A673 (cell line): ENCODE data around the gene WSB2.

Source experiments
- CTCF ChIP-seq: fragments of 300-800, 200-600 bp; sonication (generic); conservative IDR thresholded peaks from 2 replicates; pipeline ENCODE4 v1.5.1; 2017; ENCODE audit warnings: low read depth, mild to moderate bottlenecking, antibody characterized with exemption, low read length, moderate library complexity, mixed read lengths
- EZH2 ChIP-seq: fragments of 200-600 bp; sonication (generic); IDR thresholded peaks from 2 replicates; pipeline ENCODE4 v1.6.1; 2017; ENCODE audit warnings: borderline replicate concordance, low read depth, mild to moderate bottlenecking, mixed read lengths, antibody characterized with exemption, low read length; ENCODE audit not compliant: poor library complexity, severe bottlenecking

GRCh38 chr12:117994551-117995438 lies 66.2 kb downstream of the WSB2 start:
- TF ChIP-seq CTCF (no peak), EZH2 (no peak)
